ENCODE results near the gene SULT2B1.

DNA sequence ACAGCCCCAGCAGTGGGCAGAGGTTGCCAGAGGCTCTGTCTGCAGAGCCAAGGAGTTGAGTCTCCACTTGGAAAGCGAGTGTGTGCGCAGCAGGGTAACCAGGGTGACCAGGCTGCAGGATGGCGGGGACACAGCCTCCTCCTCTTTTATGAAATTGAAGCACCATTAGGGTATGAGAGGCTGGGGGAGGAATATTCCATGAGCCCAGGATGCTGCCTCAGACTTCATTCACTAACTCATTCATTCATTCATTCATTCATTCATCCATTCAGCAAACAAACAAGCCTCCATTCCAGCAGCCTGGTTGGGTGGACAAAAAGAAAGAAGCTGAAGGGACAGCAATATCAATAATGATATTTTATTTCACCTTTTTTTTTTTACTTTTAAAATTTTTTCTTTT, 33.8 kb upstream of the SULT2B1 start:
- TF ChIP-seq, protein P1, sequence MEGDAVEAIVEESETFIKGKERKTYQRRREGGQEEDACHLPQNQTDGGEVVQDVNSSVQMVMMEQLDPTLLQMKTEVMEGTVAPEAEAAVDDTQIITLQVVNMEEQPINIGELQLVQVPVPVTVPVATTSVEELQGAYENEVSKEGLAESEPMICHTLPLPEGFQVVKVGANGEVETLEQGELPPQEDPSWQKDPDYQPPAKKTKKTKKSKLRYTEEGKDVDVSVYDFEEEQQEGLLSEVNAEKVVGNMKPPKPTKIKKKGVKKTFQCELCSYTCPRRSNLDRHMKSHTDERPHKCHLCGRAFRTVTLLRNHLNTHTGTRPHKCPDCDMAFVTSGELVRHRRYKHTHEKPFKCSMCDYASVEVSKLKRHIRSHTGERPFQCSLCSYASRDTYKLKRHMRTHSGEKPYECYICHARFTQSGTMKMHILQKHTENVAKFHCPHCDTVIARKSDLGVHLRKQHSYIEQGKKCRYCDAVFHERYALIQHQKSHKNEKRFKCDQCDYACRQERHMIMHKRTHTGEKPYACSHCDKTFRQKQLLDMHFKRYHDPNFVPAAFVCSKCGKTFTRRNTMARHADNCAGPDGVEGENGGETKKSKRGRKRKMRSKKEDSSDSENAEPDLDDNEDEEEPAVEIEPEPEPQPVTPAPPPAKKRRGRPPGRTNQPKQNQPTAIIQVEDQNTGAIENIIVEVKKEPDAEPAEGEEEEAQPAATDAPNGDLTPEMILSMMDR (IDR thresholded peaks at IDR 0.05; ENCODE audit: low read length), result no peak
- no peak for TF ChIP-seq EZH2 (optimal IDR thresholded peaks at IDR 0.05; ENCODE audit: low read depth, low read length)
- TF ChIP-seq EZH2phosphoT487 (IDR thresholded peaks at IDR 0.05; ENCODE audit: low read length), result no peak
